Left forelimb (tissue), 1 donor: Measurements from ENCODE around the gene OXCT1.
"Not testable (repeated sequence)": the region's sequence is repeated elsewhere in the genome, so short reads cannot be mapped to it uniquely, and the experiment has no call there.

Experiments used
- DNase-seq: peaks from one replicate; pipeline ENCODE4 v3.0.0-alpha.2; 2018; ENCODE audit warnings: low spot score

OXCT1 gene

DNA sequence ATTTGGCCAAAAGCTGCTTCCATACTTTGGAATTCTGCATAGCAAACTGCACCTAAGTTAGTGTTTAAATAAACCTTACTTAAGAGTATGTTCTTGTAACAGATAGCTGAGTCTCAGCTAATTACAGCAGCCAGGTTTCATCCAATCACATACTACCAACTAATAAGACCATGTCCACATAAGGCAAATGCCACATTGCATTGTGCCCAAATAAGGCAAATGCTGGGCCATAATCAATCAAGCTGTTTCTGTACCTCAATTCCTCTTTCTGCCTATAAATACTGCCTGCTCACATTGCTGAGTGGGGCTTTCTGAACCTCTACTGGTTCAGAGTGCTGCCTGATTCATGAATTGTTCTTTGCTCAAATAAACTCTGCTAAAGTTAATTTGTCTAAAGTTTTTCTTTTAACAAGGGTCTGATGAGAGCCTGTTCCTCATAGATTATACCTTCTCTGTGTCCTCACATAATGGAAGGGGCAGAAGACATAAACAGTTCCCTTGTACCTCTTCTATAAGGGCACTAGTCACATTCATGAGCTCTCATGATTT is 4.4 kb upstream of the OXCT1 start:
- no peak for DNase-seq

DNA sequence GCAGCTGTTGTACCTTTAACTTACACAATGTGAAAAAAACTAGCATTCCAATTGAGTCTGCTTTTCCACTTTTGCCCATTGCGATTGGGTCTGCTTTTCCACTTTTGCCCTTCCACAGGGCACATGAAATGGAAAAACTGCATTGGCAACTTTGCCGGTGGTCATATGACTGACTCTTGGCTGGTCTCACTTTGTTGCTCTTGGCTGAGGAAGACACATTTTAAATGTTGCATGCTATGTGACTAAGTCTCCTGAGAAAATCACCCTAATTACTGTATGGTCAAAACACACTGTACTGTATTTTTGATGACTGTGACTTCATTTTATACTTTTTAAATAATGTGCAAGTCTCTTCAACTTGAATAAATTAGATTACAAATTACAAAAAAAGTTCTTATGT is 1.6 kb upstream of the OXCT1 start:
- DNase-seq: peak; percentile 73

DNA sequence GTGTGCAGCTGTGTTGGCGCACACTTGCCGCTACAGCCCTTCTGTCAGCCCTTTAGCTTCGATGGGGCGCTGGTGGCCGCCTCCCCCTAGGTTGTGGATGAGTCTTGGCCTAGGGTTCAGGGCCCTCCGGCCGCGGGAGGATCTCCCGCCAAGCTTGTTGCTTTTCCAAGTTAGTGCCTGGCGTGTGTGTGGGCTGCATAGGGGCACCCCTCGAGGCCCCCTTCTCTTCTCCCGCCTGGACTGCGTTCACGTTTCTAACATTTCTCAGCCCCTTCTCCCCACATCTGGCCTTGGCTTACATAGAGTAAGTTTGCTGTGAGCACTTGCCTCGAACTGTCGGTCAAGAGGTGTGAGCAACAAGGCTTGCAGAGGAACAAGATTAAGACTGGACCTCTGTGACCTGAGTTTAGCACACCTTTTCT is 413 bp upstream of the OXCT1 start:
- DNase-seq: no peak

DNA sequence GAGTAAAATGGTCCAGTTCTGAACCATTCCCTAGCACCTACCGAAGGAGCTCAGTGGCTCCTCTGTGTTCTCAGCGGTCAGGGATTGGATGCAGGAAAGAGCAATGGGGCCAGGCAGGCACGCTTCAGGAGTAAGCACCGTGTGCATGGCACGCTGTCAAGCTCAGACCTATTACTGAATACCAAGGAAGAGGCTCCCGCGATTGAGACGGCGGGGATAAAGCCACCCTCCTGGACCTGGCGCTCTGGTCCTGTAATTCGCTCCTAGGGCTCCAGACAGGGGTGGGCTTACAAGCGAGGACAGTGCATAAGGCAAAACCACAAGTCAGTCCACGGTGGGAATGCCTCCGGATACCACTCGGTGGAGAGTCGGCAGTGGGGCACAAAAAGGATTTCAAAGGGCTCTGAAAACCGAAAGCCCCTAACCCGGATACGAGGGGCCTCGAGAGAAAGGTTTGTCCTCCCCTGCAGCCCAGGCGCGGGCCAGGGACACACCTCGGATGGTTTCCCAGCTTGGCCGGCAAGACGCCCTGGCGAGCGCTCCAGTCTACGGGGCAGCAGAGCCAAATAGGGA is 988 bp downstream of the OXCT1 start:
- peak; percentile 87 for DNase-seq

DNA sequence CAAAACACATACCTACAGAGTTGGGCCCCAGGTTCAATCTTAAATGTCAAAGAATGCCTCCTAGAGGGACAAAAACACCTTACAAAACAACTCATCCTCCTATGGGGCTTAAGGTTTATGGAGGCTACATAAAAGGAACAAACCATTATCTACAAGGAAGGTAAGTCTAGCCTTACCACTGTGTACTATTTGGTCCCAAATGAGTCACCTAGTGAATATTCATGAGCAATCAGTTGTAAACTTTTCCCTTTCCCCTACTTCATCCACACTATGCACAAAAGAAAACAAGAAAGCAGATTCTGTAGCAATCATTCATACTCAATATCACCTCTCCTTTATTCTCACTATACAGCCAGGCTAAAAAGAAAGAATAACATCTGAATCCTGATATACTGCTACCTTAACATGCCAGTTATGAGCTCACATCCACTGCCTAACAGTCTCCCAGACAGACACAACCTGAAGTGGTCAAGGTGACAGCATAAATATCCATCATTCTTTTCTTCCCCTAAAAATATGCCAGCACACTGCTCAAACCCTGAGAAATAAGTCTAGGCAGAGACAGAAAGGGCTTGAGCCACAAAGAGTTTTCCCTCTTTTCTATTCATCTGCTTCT is 6.2 kb downstream of the OXCT1 start:
- no peak for DNase-seq

DNA sequence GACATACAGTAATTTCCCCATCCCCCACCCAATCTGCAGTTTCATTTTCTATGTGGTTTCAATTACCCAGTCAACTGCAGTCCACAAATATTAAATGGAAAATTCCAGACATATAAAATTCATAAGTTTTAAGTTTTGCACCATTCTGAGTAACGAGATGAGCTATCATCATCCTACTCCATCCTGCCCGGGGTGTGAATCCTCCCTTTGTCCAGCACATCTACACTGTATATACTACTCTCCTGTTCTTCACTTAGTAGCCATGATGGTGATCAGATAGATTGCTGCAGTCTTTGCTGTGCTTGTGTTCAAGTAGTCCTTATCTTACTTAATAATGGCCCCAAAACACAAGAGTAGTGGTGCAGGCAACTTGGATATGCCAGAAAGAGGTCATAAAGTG is 11.3 kb downstream of the OXCT1 start:
- no peak for DNase-seq

DNA sequence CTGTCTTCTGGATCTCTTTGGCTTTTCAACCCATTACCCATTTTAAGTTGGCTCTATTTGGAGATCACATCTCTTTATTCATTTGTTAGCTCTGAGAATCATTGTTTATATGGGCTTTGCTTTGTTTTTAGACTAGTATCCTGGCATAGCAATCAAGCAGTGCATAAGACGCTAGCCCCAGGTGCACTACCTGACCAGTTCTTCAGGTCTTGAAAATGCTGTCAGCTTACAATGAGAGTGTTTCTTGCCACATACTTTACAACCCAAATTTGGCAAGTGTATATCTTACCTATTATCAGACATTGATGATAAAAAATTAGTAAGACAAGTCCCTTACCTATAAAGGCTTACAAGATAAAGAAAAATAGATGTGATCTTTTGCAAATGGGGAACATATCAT is 12.2 kb downstream of the OXCT1 start:
- DNase-seq: no peak

DNA sequence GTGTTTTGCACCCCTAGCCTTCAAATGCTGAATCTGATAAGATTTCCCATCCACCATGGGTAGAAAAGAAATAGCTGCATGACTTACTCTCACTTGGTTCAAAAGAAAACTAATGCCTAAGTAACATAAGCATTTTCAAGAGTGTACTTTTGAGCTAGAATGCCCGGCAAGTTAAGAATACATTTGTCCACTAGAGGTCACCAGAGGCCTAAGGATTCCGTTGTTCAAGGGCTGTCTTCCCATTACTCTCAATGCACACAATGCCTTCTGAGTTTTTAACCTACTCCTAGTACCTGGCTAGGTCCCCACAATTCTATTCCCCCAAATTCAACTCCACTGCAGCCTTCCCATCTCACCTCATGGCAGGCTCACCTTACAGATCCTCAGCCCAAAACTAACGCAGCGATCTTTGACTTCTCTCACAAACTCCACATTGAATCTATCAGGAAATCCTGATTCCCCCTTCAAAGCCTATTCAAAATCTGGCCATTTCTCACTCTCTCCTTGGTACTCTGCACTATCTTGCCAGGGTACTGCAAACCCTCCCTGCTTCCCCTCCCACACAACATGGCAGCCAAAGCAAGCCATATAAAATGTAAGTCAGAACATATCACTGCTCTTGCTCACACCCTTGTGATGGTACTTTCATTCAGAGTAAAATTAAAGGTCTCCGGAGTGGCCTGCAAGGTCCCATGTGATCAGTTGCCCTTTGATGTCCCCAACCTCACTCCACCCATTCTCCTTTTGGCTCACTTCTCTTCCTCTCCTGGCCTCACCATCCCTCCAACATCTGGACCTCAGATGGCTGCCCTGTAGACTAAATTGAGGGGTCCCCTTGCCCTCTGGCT is 13.4 kb downstream of the OXCT1 start:
- no peak for DNase-seq

DNA sequence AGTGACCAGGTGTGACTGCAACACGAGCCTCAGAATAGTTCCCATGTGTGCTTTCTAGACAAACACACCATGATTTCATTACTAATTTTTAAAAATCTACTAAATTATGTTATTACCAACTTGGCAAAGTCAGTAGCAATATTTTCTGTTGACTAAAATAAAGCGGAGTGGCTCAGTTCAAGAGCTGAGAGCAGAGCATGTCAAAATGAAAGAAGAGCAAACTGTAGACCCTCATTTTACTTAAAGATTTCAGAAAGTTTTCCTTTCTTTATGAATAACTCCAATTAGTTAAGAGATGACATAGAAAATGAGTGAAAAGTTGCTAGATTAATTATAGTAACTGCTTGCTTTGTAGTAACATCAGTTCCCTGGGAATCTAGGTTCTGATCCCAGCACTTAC is 17.9 kb downstream of the OXCT1 start:
- no peak for DNase-seq

DNA sequence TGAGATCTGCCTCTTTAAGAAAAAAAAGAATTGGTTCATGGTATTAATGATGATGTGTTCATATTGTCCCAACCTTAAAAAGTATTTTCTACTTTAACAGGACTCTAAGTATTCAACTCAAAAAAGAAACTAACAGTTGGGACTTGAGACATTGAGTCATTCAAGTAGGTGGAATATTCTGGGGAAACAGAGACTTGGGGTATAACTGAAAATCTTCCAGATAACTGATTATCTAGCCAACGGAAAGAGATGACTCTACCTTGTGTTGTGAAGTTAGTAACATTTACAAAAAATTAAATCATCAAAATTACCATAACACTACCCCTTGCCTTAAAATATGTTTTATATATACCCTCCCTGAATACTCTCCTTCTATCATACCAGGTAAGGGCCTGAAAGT is 19.1 kb downstream of the OXCT1 start:
- no peak for DNase-seq

DNA sequence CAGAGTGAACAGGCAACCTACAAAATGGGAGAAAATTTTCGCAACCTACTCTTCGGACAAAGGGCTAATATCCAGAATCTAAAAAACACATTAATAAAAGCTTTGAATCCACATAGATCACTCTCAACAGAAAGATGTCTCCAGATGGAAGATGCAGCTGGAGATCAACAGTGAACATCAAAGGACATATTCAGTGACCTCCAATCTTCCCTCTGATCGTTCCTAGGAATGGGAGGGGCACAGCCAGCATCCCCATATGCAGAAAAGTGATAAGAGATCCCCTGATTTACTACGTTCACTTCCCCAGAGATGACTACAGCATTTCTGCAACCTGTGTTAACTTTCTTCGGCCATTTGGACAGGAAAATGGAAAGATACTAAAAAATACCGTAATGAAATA is 21.2 kb downstream of the OXCT1 start:
- DNase-seq: no peak

DNA sequence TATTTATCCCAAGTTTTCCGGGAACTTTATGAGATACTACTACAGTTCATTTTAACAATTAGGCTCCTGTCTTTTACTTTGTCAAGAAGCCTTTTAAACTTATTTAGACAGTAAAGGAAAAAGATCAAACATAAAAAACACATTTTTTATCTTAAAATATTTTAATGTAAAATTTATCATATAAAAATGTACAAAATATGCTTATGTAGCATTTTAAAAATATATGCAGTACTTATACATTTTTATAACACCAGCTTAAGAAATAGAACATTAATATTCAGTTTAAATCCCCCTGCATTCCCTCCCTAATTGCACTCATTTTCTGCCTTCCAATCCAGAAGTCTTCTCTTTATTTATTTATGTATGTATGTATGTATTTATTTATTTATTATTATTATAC is 24.5 kb downstream of the OXCT1 start:
- not testable (repeated sequence) for DNase-seq

DNA sequence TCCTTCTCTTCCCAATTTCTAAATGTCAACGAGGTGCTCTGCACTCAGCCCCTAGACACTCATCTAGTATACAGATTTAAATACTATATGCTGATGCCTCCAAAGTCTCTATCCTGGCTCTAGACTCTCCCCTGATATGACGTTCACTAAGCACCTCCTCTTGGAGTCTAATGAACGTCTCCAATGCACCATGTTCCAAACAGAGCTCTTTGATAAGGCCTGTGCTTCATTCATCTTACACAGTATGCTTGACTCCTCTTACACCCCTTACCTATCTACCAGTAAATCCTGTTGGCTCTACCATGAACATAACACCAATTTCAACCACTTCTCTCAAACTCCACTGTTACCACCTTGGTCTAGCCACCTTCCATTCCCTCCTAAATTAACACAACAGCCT is 25.7 kb downstream of the OXCT1 start:
- DNase-seq: no peak

DNA sequence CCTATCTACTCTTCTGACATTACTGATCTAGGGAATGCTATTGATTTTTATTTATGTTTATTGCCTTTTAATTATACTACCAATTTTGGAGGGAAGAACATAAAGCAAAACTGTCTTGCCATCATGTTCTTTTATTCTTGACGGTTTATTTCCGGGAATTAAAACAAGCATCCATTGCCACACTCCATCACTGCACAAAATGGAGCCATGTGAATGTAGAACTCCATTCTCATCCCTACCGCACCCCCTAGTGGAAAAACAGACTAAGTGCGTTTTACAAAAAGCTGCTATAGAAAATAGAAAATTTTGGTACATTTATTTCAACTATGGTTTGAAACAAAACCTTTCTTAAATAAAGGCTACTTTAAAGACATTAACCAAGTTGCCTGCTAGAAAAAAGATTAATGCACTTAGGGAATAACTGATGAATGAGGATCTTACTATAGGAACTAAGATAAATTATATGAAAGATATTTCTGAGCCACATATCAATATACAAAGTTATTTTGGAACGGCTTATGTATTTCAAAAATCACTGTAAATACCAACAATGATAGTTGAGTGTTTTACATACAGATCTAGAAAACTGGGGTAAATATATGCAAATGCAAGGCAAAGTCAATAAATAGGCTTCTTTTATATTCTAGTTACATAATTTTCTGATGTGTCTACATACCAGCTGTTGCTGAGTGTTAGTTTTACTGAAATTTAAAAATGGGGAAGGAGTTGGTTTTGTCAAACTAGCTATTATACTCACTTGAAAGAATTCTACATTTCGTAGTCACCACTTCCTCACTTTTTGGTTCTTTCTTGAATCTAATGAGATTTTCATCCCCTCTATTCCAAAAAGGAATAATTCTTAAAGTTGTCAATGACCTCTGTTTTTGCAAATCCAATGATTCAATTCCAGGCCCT is 26.5 kb downstream of the OXCT1 start:
- no peak for DNase-seq

DNA sequence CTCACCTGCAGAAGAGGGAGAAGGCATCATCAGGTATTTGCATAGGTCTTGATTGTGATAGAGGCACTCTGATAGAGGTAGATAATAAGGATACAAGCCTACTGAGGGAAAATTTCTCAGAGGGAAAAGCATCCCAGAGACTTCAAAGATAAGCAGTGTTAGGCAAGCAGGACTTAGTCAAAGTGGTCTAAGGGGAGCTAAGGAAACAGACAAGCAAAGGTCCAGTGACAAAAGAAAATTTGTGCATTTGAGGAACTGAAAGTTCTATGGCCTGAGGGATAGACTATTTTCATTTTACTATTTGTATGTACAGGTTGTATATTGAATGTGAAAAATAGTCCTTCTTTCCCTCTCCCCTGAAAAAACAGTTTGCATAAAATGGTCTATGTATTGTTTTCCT is 27.4 kb downstream of the OXCT1 start:
- no peak for DNase-seq

DNA sequence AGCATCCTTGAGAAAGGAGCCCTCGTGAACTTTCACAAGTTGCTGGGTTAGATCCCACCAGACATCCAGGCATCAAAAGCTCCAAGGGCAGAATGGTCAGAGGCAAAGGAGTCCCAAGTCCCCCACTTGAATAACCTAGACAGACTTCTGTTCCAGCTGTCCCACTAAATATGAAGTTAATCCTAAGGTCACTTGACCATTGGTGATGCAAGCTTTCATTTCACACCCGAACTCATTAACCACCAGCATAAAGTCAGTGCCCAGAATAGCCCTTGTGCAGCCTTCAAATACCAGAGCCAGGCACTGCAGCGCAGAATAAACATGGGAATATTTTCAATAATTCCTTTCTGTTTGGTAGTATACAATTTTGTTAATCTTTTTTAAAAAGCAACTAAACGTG is 28.9 kb downstream of the OXCT1 start:
- DNase-seq: no peak

DNA sequence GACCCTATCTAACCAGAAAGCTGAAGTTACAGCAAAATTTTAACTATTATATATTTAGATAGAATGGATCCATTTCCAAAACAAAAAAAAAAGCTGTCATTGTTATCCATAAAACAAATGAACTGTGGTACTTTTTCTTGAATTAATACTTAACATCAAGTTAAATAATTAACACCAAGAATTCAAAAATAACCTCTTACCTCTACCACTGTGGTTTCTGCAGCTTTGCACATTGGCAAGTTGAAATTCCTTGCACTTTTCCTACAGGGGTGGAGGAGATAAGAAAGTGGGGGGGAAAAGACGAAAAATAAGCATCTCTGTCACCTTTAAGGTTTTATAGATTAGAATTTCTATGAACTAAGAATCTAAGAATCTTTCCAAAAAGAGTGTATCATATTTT is 30.0 kb downstream of the OXCT1 start:
- DNase-seq: no peak

DNA sequence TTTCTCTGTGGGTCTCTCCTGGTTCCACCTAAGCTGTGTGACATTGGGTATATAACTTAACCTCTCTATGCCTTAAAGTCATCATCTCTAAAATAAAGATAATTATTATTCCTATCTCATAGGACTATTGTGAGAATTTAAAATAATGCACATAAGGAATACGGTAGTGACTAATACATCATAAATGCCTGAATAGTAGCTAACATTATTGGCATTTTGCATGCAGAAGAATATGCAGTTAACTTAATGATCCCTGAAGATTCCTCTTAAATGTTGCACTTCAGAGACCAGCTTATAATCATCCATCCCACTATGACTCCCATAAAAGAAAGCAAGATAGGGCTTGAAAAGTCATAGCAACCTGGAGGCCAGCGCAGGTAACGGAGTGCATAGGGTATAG is 32.4 kb downstream of the OXCT1 start:
- DNase-seq: no peak

DNA sequence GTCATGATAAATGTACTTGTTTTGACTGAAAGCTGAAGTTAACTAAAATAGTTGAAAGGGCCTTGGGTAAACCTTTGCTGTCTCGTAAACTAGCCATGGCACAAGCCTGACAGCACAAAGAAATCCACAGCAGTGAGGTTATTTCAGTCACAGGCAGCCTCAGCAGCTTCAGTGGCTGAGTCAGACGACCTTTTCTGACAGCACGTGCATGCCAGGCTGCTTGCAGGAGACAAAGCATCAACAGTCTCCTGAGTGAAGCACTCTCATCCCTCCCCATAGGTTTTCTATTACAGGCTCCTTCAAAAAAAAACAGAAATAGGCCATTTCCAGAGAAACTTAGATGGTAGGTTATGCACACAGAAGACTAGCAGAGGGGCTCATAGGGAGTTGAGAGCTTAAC is 34.6 kb downstream of the OXCT1 start:
- no peak for DNase-seq

DNA sequence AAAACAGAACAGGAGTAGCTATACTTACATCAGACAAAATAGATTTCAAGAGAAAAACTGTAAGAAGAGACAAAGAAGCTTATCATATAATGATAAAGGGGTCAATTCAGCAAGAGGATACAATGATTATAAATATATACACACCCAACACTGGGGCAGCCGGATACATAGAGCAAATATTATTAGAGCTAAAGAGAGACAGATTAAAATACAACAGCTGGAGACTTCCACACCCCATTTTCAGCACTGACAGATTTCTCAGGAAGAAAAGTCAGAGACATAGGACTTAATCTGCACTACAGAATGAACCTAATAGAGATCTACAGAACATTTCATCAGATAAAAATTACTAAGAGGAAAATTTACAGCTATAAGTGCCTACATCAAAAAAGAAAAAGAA is 35.7 kb downstream of the OXCT1 start:
- DNase-seq: no peak

DNA sequence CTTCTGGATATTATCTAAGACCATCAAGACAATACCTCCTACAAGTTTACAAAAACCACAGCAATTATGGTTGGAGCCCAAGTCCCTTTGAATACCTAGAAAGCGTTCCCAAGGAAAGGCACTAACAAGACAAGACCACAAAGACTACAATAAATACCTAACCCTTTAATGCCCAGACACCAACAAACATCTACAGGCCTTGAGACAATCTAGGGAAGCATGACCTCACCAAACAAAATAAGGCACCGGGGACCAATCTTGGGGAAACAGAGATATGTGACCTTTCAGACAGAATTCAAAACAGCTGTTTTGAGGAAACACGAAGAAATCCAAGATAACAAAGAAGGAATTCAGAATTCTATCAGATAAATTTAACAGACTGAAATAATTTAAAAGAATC is 37.8 kb downstream of the OXCT1 start:
- no peak for DNase-seq

DNA sequence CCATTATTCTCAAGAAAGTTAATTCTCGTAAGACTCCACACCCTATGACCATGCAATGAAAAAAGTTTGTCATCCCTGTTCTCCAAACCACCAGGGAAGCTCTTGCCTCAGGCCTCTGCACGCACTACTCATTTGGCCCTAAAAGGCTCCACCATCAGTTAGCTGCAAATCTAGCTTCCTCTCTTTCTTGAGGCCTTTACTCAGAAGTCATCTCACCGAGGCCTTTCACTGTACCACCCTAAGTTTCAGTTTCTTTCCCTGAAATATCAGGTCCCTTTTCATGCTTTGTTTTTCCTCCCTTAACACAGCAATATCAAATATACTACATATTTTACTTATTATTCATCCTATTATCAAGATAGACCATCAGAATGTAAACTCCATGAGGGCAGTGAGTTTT is 39.1 kb downstream of the OXCT1 start:
- DNase-seq: no peak
